Stimulated activated CD8-positive, alpha-beta memory T cell treated with anti-CD3 and anti-CD28 coated beads, Interleukin-12 subunit alpha, Interleukin-12 subunit beta, amount 100 ng/mL, for 24 hours (primary cell): ENCODE measurements around the gene SH3GL2.

Experiments
- DNase-seq: peaks from one replicate; pipeline ENCODE4 v3.0.0-alpha.2; 2020; ENCODE audit errors: extremely low read depth

SH3GL2 gene

GRCh38 chr9:17578911-17579793 is at the start of gene SH3GL2:
SH3GL2 (plus strand) TSS chr9:17579066.
- DNase-seq = no peak

- no peak for DNase-seq
These were observed 47.1 kb upstream of the SH3GL2 start for GRCh38 chr9:17531642-17532254.

- DNase-seq = no peak
These were observed 46.4 kb upstream of the SH3GL2 start for GRCh38 chr9:17532461-17532860.

- no peak for DNase-seq
These were observed 43.7 kb upstream of the SH3GL2 start for GRCh38 chr9:17535176-17535575.

- no peak for DNase-seq
These were observed 42.8 kb upstream of the SH3GL2 start for GRCh38 chr9:17536027-17536426.

- DNase-seq = no peak
These were observed 27.8 kb upstream of the SH3GL2 start for GRCh38 chr9:17551023-17551422.

GRCh38 chr9:17555362-17556054 is 23.4 kb upstream of the SH3GL2 start:
- DNase-seq = no peak

- DNase-seq = no peak
These were observed 22.6 kb upstream of the SH3GL2 start for GRCh38 chr9:17556255-17556654.

- DNase-seq = no peak
These were observed 21.9 kb upstream of the SH3GL2 start for GRCh38 chr9:17556935-17557334.

- no peak for DNase-seq
These were observed 7.0 kb upstream of the SH3GL2 start for GRCh38 chr9:17571825-17572224.

- no peak for DNase-seq
These were observed 4.5 kb upstream of the SH3GL2 start for GRCh38 chr9:17574342-17574741.

GRCh38 chr9:17578577-17578910 is 322 bp upstream of the SH3GL2 start:
- DNase-seq = no peak

GRCh38 chr9:17580119-17580518 is 1.3 kb downstream of the SH3GL2 start:
- no peak for DNase-seq

- DNase-seq = no peak
These were observed 8.2 kb downstream of the SH3GL2 start for GRCh38 chr9:17587113-17587512.

GRCh38 chr9:17588395-17588794 is 9.5 kb downstream of the SH3GL2 start:
- DNase-seq = no peak

GRCh38 chr9:17588941-17589340 is 10.1 kb downstream of the SH3GL2 start:
- no peak for DNase-seq

GRCh38 chr9:17589771-17590170 is 10.9 kb downstream of the SH3GL2 start:
- DNase-seq = no peak

GRCh38 chr9:17594961-17595360 is 16.1 kb downstream of the SH3GL2 start:
- DNase-seq = no peak

- DNase-seq = no peak
These were observed 19.1 kb downstream of the SH3GL2 start for GRCh38 chr9:17597977-17598376.

- DNase-seq = no peak
These were observed 22.2 kb downstream of the SH3GL2 start for GRCh38 chr9:17600962-17601593.

- DNase-seq = no peak
These were observed 25.7 kb downstream of the SH3GL2 start for GRCh38 chr9:17604556-17604955.

- DNase-seq = no peak
These were observed 30.6 kb downstream of the SH3GL2 start for GRCh38 chr9:17609312-17610005.
